A549 (cell line): Measurements from ENCODE around the gene HINT2. TPM values are rescaled to one million over a fixed set of nuclear protein-coding genes. Genes with fewer than 3 reads are reported as not detected.

Experiments
- ATAC-seq, 2 experiments: fragments of 200-7000 bp in 1 of 2; fragments of >200 bp in 1 of 2; cut with Nextera tagmentation in 1 of 2; cut with Tn5 transposase in 1 of 2; 3 replicates each; pipeline versions ENCODE4 v1.8.0 to v1.9.1; 2018 to 2020; ENCODE audit warnings: mild to moderate bottlenecking in 1 of 2, moderate library complexity in 1 of 2
- CTCF ChIA-PET: fragments of 300-600 bp; sonication (Branson Sonifier 250); formaldehyde crosslinking; extraction: SDS; loops from one replicate; lab custom pipeline; 2021; ENCODE audit warnings: antibody characterized with exemption, inconsistent platforms; lab: Yijun Ruan, JAX
- POLR2A ChIA-PET: fragments of 350-600 bp; formaldehyde crosslinking; extraction: SDS; loops from one replicate; lab custom pipeline; 2021; ENCODE audit warnings: antibody characterized with exemption, inconsistent platforms; lab: Yijun Ruan, JAX
- DNase-seq, 2 experiments: peaks; one replicate each; pipeline versions ENCODE4 v3.0.0 to v3.0.0-alpha.2; 2011 to 2016; ENCODE audit warnings: low read depth in 1 of 2, low spot score in 1 of 2
- FAIRE-seq: peaks from 2 replicates; lab custom pipeline; 2011; peaks lifted over from hg19 to GRCh38; lab: Jason Lieb, UNC
- H3K27ac ChIP-seq, 2 experiments: fragments of >200 bp; sonication (Bioruptor Twin); formaldehyde crosslinking; 3 replicates each; pipeline ENCODE4 v1.5.1; 2016 to 2017
- H3K4me1 ChIP-seq: fragments of >200 bp; sonication (Bioruptor Twin); formaldehyde crosslinking; 3 replicates; pipeline ENCODE4 v1.6.1; 2016
- H3K4me2 ChIP-seq: fragments of >200 bp; sonication (Bioruptor Twin); formaldehyde crosslinking; 3 replicates; pipeline ENCODE4 v1.6.1; 2016
- H3K4me3 ChIP-seq: fragments of >200 bp; sonication (Bioruptor Twin); formaldehyde crosslinking; 3 replicates; pipeline ENCODE4 v1.5.1; 2016
- H3K9me3 ChIP-seq: fragments of >200 bp; sonication (Bioruptor Twin); formaldehyde crosslinking; 3 replicates; pipeline ENCODE4 v1.6.1; 2016
- BHLHE40 ChIP-seq: IDR thresholded peaks from 2 replicates; pipeline ENCODE4 v1.6.1; 2012; ENCODE audit warnings: low read depth, low read length, inconsistent platforms
- CEBPB ChIP-seq, 2 experiments: fragments of >200 bp in 1 of 2; sonication (Bioruptor Twin) in 1 of 2; formaldehyde crosslinking in 1 of 2; IDR thresholded peaks; 2 replicates each; pipeline ENCODE4 v1.6.1; 2012 to 2016
- EHF ChIP-seq: fragments of 250-450 bp; sonication (Bioruptor Pico); IDR thresholded peaks from 2 replicates; pipeline ENCODE4 v1.5.0; 2020; ENCODE audit warnings: mild to moderate bottlenecking
- FOSL2 ChIP-seq, 2 experiments: fragments of 450-650 bp in 1 of 2; fragments of >200 bp in 1 of 2; sonication (Bioruptor Twin) in 1 of 2; formaldehyde crosslinking; IDR thresholded peaks; 2 replicates each; pipeline versions ENCODE4 v1.5.0 to v1.6.1; 2016 to 2020; ENCODE audit warnings: mild to moderate bottlenecking in 1 of 2, moderate library complexity in 1 of 2
- GATA3 ChIP-seq: IDR thresholded peaks from 2 replicates; pipeline ENCODE4 v1.6.1; 2012; ENCODE audit warnings: borderline replicate concordance
- HDAC2 ChIP-seq: fragments of 200-600 bp; sonication (generic); IDR thresholded peaks from 2 replicates; pipeline ENCODE4 v1.6.1; 2016
- HES2 ChIP-seq: fragments of >200 bp; sonication (Bioruptor Twin); formaldehyde crosslinking; IDR thresholded peaks from 2 replicates; pipeline ENCODE4 v1.6.1; 2016
- HEYL ChIP-seq: fragments of 250-450 bp; sonication (Bioruptor Pico); IDR thresholded peaks from 2 replicates; pipeline ENCODE4 v1.8.0; 2021; ENCODE audit warnings: mild to moderate bottlenecking, moderate library complexity
- JUNB ChIP-seq: fragments of >200 bp; sonication (Bioruptor Twin); formaldehyde crosslinking; IDR thresholded peaks from 2 replicates; pipeline ENCODE4 v1.6.1; 2016
- KDM1A ChIP-seq: fragments of 200-600 bp; sonication (generic); IDR thresholded peaks from 2 replicates; pipeline ENCODE4 v1.6.1; 2016; ENCODE audit warnings: low read depth, mild to moderate bottlenecking
- NR3C1 ChIP-seq: fragments of >200 bp; sonication (Bioruptor Twin); formaldehyde crosslinking; IDR thresholded peaks from 3 replicates; pipeline ENCODE4 v1.6.1; 2017
- RCOR1 ChIP-seq: fragments of 150-350 bp; IDR thresholded peaks from 2 replicates; pipeline ENCODE4 v1.6.1; 2014; ENCODE audit warnings: antibody characterized with exemption, low read length, low read depth
- REST ChIP-seq: fragments of 200-600 bp; sonication (generic); IDR thresholded peaks from 2 replicates; pipeline ENCODE4 v1.6.1; 2016; ENCODE audit warnings: antibody characterized with exemption, mild to moderate bottlenecking, moderate library complexity
- RFX5 ChIP-seq: fragments of 450-650 bp; IDR thresholded peaks from 2 replicates; pipeline ENCODE4 v1.7.1; 2014; ENCODE audit warnings: antibody characterized with exemption, mild to moderate bottlenecking, moderate library complexity
- RNF2 ChIP-seq: fragments of 200-600 bp; sonication (generic); IDR thresholded peaks from 2 replicates; pipeline ENCODE4 v1.6.1; 2016; ENCODE audit warnings: low read depth, mild to moderate bottlenecking, antibody characterized with exemption, moderate library complexity, borderline replicate concordance
- SREBF2 ChIP-seq: fragments of 450-650 bp; IDR thresholded peaks from 2 replicates; pipeline ENCODE4 v1.6.1; 2014; ENCODE audit warnings: mild to moderate bottlenecking, moderate library complexity
- TFCP2L1 ChIP-seq: fragments of 250-450 bp; sonication (Bioruptor Pico); IDR thresholded peaks from 2 replicates; pipeline ENCODE4 v1.5.0; 2021; ENCODE audit warnings: mild to moderate bottlenecking
- TP53 ChIP-seq: fragments of 250-450 bp; sonication (Bioruptor Pico); IDR thresholded peaks from 2 replicates; pipeline ENCODE4 v1.5.0; 2021; ENCODE audit warnings: mild to moderate bottlenecking, moderate library complexity
- ZC3H11A ChIP-seq: fragments of 450-650 bp; IDR thresholded peaks from 2 replicates; pipeline ENCODE4 v1.6.1; 2014; ENCODE audit warnings: antibody characterized with exemption, mild to moderate bottlenecking
- ZFP36 ChIP-seq: fragments of 450-650 bp; IDR thresholded peaks from 2 replicates; pipeline ENCODE4 v1.6.1; 2014; ENCODE audit warnings: borderline replicate concordance; ENCODE audit not compliant: partially characterized antibody
- ZSCAN20 ChIP-seq: fragments of 250-450 bp; sonication (Bioruptor Pico); IDR thresholded peaks from 2 replicates; pipeline ENCODE4 v1.8.0; 2022; ENCODE audit warnings: mild to moderate bottlenecking, moderate library complexity
- WGBS: methylation state at CpG from one replicate; pipeline ENCODE4 v1.1.6; 2017; ENCODE audit errors: missing lambda C conversion rate; 5-methylcytosine and 5-hydroxymethylcytosine counted together
- polyA plus RNA-seq, 4 experiments: library from polyadenylated mRNA; depleted of rRNA in 3 of 4; stranded (reverse); fragments of >200 nt; fragmentation: RNase III in 1 of 4; extraction: RNeasy Plus Mini Kit Qiagen cat#74134 plus additional on column Dnase treatment in 1 of 4; gene quantifications; 2 replicates in 3 of 4; 3 replicates in 1 of 4; pipeline ENCODE4 v1.2.3, GENCODE V29; 2011 to 2017

HINT2 gene
- polyA plus RNA-seq, 2 of the 4 experiments (the other 2 are of a cell fraction) = 46.9 to 69.2 TPM

GRCh38 chr9:35811381-35812024 is 3.3 kb downstream of the HINT2 start:
- TF ChIP-seq CEBPB (IDR thresholded peaks at IDR 0.05) (no peak), TP53 (CRISPR knock-in tag) (no peak), RFX5 (no peak), RNF2 (no peak), RCOR1 (no peak), HEYL (no peak), TFCP2L1 (CRISPR knock-in tag) (no peak), SREBF2 (no peak), EHF (CRISPR knock-in tag) (no peak)
- peaks cover 21% of the 10 kb centered on the region for H3K4me1 ChIP-seq
- POLR2A ChIA-PET = interaction anchor here (1.0 kb wide), 1 partner anchor 55 kb away, joined by 3 read pairs; no protein-coding TSS in a partner anchor
- WGBS = 49% methylated on average over 10 of the region's 12 CpGs
- peak overlapping the region in 1 of 2 experiments; percentile 84; a peak in 1 of 6 replicates for H3K27ac ChIP-seq
- peak overlapping the region; percentile 87 for H3K4me2 ChIP-seq
- no peak for FAIRE-seq
- ATAC-seq = no peak
- CTCF ChIA-PET = interaction anchor here (0.9 to 7.2 kb wide), 13 partner anchors 8 to 355 kb away, joined by 3 to 68 read pairs (median 14); partner anchors contain the start of genes CCDC107, FAM221B, NPR2 and RMRP
- DNase-seq = no peak
- H3K9me3 ChIP-seq = no peaks in the 10 kb centered on the region
- peak overlapping the region; percentile 30 for H3K4me3 ChIP-seq

- CTCF ChIA-PET = interaction anchor here (0.9 to 7.2 kb wide), 6 partner anchors 10 to 72 kb away, joined by 3 to 68 read pairs (median 24); partner anchors contain the start of genes FAM221B, NPR2 and TMEM8B
- POLR2A ChIA-PET = no interaction called here
- WGBS = 87% methylated on average over 6 of the region's 7 CpGs
These were observed 4.7 kb downstream of the HINT2 start for GRCh38 chr9:35810122-35810521.

GRCh38 chr9:35808433-35808832 is 6.4 kb downstream of the HINT2 start:
- ATAC-seq (no peak), DNase-seq (no peak), FAIRE-seq (no peak)
- no peak overlapping the region for H3K4me2 ChIP-seq
- ChIA-PET CTCF (interaction anchor here (0.6 to 7.2 kb wide), 4 partner anchors 18 to 74 kb away, joined by 3 to 68 read pairs (median 4); no protein-coding TSS in a partner anchor), POLR2A (no interaction called here)
- 96% methylated on average over 9 of the region's 9 CpGs for WGBS
- H3K4me1 ChIP-seq = peaks cover 13% of the 10 kb centered on the region
- TF ChIP-seq BHLHE40 = no peak
- TF ChIP-seq JUNB = no peak
- no peak for TF ChIP-seq ZC3H11A
- no peak overlapping the region for H3K4me3 ChIP-seq
- no peaks in the 10 kb centered on the region for H3K9me3 ChIP-seq
- no peak overlapping the region for H3K27ac ChIP-seq

More at GRCh38 chr9:35810122-35810521, 4.7 kb downstream of the HINT2 start:
- H3K4me2 ChIP-seq = no peak overlapping the region
- ATAC-seq (no peak), FAIRE-seq (no peak), DNase-seq (no peak)
- no peak overlapping the region for H3K27ac ChIP-seq
- H3K4me1 ChIP-seq = peaks cover 21% of the 10 kb centered on the region
- no peak for TF ChIP-seq FOSL2 (IDR thresholded peaks at IDR 0.05)
- no peak for TF ChIP-seq FOSL2 (CRISPR knock-in tag; IDR thresholded peaks at IDR 0.05)
- TF ChIP-seq ZFP36 = no peak
- no peak for TF ChIP-seq KDM1A
- TF ChIP-seq HDAC2 = no peak
- TF ChIP-seq ZSCAN20 (CRISPR knock-in tag) = no peak
- no peak for TF ChIP-seq NR3C1
- TF ChIP-seq HES2 = no peak
- TF ChIP-seq REST = no peak
- no peak for TF ChIP-seq GATA3
- TF ChIP-seq TFCP2L1 (CRISPR knock-in tag) = no peak
- H3K4me3 ChIP-seq = no peak overlapping the region
- no peaks in the 10 kb centered on the region for H3K9me3 ChIP-seq
